ENCODE data around the gene BANK1. TPM values are rescaled to one million over a fixed set of nuclear protein-coding genes. Genes with fewer than 3 reads are reported as not detected.

BANK1 gene
- total and polyA plus RNA-seq, 9 donors: 0.27 to 1.1 (median 0.40) TPM

GRCh38 chr4:101993842-101994775 is 203.6 kb downstream of the BANK1 start:
- Histone ChIP-seq H3K4me3 (ENCODE audit: low read length) (no peak overlapping the region), H3K9me3 (replicated peaks; ENCODE audit: control insufficient read depth, low read depth, low read length) (no peaks in the 10 kb centered on the region), H3K4me1 (ENCODE audit: control insufficient read depth, insufficient read depth, low read length) (peaks cover 6% of the 10 kb centered on the region), H3K27ac (ENCODE audit: low read length) (peak overlapping the region; percentile 68), H3K27me3 (ENCODE audit: control insufficient read depth, insufficient read depth, low read length) (no peaks in the 10 kb centered on the region), H3K36me3 (ENCODE audit: control insufficient read depth, insufficient read depth, low read length) (no peaks in the 10 kb centered on the region)
- WGBS (ENCODE audit: insufficient coverage): no CpG with 5 or more reads among the region's 4 CpGs
- DNase-seq: peak; percentile 70

GRCh38 chr4:102007959-102008425 is 217.5 kb downstream of the BANK1 start:
- Histone ChIP-seq H3K36me3 (ENCODE audit: control insufficient read depth, insufficient read depth, low read length) (no peaks in the 10 kb centered on the region), H3K27ac (ENCODE audit: low read length) (no peak overlapping the region), H3K27me3 (ENCODE audit: control insufficient read depth, insufficient read depth, low read length) (no peaks in the 10 kb centered on the region), H3K4me1 (ENCODE audit: control insufficient read depth, insufficient read depth, low read length) (no peaks in the 10 kb centered on the region), H3K9me3 (replicated peaks; ENCODE audit: control insufficient read depth, low read depth, low read length) (no peaks in the 10 kb centered on the region), H3K4me3 (ENCODE audit: low read length) (no peak overlapping the region)
- no CpG with 5 or more reads among the region's 2 CpGs for WGBS (ENCODE audit: insufficient coverage)
- no peak for DNase-seq

GRCh38 chr4:102008711-102009110 is 218.2 kb downstream of the BANK1 start:
- Histone ChIP-seq H3K27me3 (ENCODE audit: control insufficient read depth, insufficient read depth, low read length) (no peaks in the 10 kb centered on the region), H3K36me3 (ENCODE audit: control insufficient read depth, insufficient read depth, low read length) (no peaks in the 10 kb centered on the region), H3K4me3 (ENCODE audit: low read length) (no peak overlapping the region), H3K4me1 (ENCODE audit: control insufficient read depth, insufficient read depth, low read length) (no peaks in the 10 kb centered on the region), H3K27ac (ENCODE audit: low read length) (no peak overlapping the region), H3K9me3 (replicated peaks; ENCODE audit: control insufficient read depth, low read depth, low read length) (no peaks in the 10 kb centered on the region)
- no peak for DNase-seq
- 69% methylated on average over 3 of the region's 3 CpGs for WGBS (ENCODE audit: insufficient coverage)

- H3K9me3 ChIP-seq (replicated peaks; ENCODE audit: control insufficient read depth, low read depth, low read length): no peaks in the 10 kb centered on the region
- no peaks in the 10 kb centered on the region for H3K36me3 ChIP-seq (ENCODE audit: control insufficient read depth, insufficient read depth, low read length)
- no peak overlapping the region for H3K27ac ChIP-seq (ENCODE audit: low read length)
- no peaks in the 10 kb centered on the region for H3K27me3 ChIP-seq (ENCODE audit: control insufficient read depth, insufficient read depth, low read length)
- DNase-seq: no peak
- no peaks in the 10 kb centered on the region for H3K4me1 ChIP-seq (ENCODE audit: control insufficient read depth, insufficient read depth, low read length)
- no CpG with 5 or more reads among the region's 2 CpGs for WGBS (ENCODE audit: insufficient coverage)
- no peak overlapping the region for H3K4me3 ChIP-seq (ENCODE audit: low read length)
Observed at GRCh38 chr4:102022343-102022742, 231.8 kb downstream of the BANK1 start.

- WGBS (ENCODE audit: insufficient coverage): no CpG with 5 or more reads among the region's 4 CpGs
- Histone ChIP-seq H3K4me3 (ENCODE audit: low read length) (no peak overlapping the region), H3K27me3 (ENCODE audit: control insufficient read depth, insufficient read depth, low read length) (no peaks in the 10 kb centered on the region), H3K36me3 (ENCODE audit: control insufficient read depth, insufficient read depth, low read length) (no peaks in the 10 kb centered on the region), H3K9me3 (replicated peaks; ENCODE audit: control insufficient read depth, low read depth, low read length) (no peaks in the 10 kb centered on the region), H3K27ac (ENCODE audit: low read length) (no peak overlapping the region), H3K4me1 (ENCODE audit: control insufficient read depth, insufficient read depth, low read length) (no peaks in the 10 kb centered on the region)
- no peak for DNase-seq
Observed at GRCh38 chr4:102027961-102028360, 237.4 kb downstream of the BANK1 start.

GRCh38 chr4:102031406-102031805 is 240.9 kb downstream of the BANK1 start:
- Histone ChIP-seq H3K27me3 (ENCODE audit: control insufficient read depth, insufficient read depth, low read length) (no peaks in the 10 kb centered on the region), H3K9me3 (replicated peaks; ENCODE audit: control insufficient read depth, low read depth, low read length) (no peaks in the 10 kb centered on the region), H3K36me3 (ENCODE audit: control insufficient read depth, insufficient read depth, low read length) (no peaks in the 10 kb centered on the region), H3K27ac (ENCODE audit: low read length) (no peak overlapping the region), H3K4me1 (ENCODE audit: control insufficient read depth, insufficient read depth, low read length) (no peaks in the 10 kb centered on the region), H3K4me3 (ENCODE audit: low read length) (no peak overlapping the region)
- no peak for DNase-seq
- no CpG with 5 or more reads among the region's 2 CpGs for WGBS (ENCODE audit: insufficient coverage)

- Histone ChIP-seq H3K27ac (ENCODE audit: low read length) (no peak overlapping the region), H3K36me3 (ENCODE audit: control insufficient read depth, insufficient read depth, low read length) (no peaks in the 10 kb centered on the region), H3K9me3 (replicated peaks; ENCODE audit: control insufficient read depth, low read depth, low read length) (no peaks in the 10 kb centered on the region), H3K4me3 (ENCODE audit: low read length) (no peak overlapping the region), H3K4me1 (ENCODE audit: control insufficient read depth, insufficient read depth, low read length) (no peaks in the 10 kb centered on the region), H3K27me3 (ENCODE audit: control insufficient read depth, insufficient read depth, low read length) (no peaks in the 10 kb centered on the region)
- no peak for DNase-seq
- WGBS (ENCODE audit: insufficient coverage): no CpG with 5 or more reads among the region's 1 CpG
Observed at GRCh38 chr4:102036016-102036415, 245.5 kb downstream of the BANK1 start.

- H3K27me3 ChIP-seq (ENCODE audit: control insufficient read depth, insufficient read depth, low read length): no peaks in the 10 kb centered on the region
- DNase-seq: peak; percentile 93
- WGBS (ENCODE audit: insufficient coverage): no CpG with 5 or more reads among the region's 5 CpGs
- H3K4me3 ChIP-seq (ENCODE audit: low read length): no peak overlapping the region
- H3K36me3 ChIP-seq (ENCODE audit: control insufficient read depth, insufficient read depth, low read length): no peaks in the 10 kb centered on the region
- H3K9me3 ChIP-seq (replicated peaks; ENCODE audit: control insufficient read depth, low read depth, low read length): no peaks in the 10 kb centered on the region
- H3K27ac ChIP-seq (ENCODE audit: low read length): peak overlapping the region; percentile 29
- H3K4me1 ChIP-seq (ENCODE audit: control insufficient read depth, insufficient read depth, low read length): no peaks in the 10 kb centered on the region
Observed at GRCh38 chr4:102036619-102037376, 246.3 kb downstream of the BANK1 start.

- Histone ChIP-seq H3K4me3 (ENCODE audit: low read length) (no peak overlapping the region), H3K27me3 (ENCODE audit: control insufficient read depth, insufficient read depth, low read length) (no peaks in the 10 kb centered on the region), H3K27ac (ENCODE audit: low read length) (peak overlapping the region; percentile 26), H3K9me3 (replicated peaks; ENCODE audit: control insufficient read depth, low read depth, low read length) (no peaks in the 10 kb centered on the region), H3K4me1 (ENCODE audit: control insufficient read depth, insufficient read depth, low read length) (no peaks in the 10 kb centered on the region), H3K36me3 (ENCODE audit: control insufficient read depth, insufficient read depth, low read length) (no peaks in the 10 kb centered on the region)
- no CpG with 5 or more reads among the region's 2 CpGs for WGBS (ENCODE audit: insufficient coverage)
- DNase-seq: no peak
Observed at GRCh38 chr4:102037566-102037965, 247.0 kb downstream of the BANK1 start.

Data from muscle of leg (tissue), 11 donors.